ENCODE data around the gene GCNT3. TPM values are rescaled to one million over a fixed set of nuclear protein-coding genes. Genes with fewer than 3 reads are reported as not detected.
"Not testable (repeated sequence)": the region's sequence is repeated elsewhere in the genome, so short reads cannot be mapped to it uniquely, and the experiment has no call there.

Gene GCNT3
- total RNA-seq, 1 donor from 2014 or later, result not detected

DNA sequence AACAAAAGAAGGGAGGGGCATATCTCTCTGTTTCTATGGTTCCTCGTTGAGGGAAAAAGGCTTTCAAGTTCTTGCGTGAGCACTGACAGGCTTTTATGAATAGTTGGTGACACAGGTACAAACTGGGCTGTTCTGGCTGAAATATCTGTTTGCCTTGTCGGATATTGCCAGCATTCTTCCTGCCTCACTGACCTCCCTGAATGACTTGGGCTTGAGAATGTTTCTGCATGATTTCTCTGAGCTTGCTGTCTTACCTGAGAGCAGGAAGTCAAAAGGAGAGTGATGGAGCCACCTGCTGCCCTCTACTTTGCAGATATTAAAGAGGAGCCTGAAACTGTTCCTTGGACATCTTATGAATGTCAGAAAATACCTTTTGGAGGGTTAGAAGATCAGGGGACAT lies 4.8 kb downstream of the GCNT3 start:
- intact Hi-C loops (cut with micrococcal nuclease), result no loop called here

DNA sequence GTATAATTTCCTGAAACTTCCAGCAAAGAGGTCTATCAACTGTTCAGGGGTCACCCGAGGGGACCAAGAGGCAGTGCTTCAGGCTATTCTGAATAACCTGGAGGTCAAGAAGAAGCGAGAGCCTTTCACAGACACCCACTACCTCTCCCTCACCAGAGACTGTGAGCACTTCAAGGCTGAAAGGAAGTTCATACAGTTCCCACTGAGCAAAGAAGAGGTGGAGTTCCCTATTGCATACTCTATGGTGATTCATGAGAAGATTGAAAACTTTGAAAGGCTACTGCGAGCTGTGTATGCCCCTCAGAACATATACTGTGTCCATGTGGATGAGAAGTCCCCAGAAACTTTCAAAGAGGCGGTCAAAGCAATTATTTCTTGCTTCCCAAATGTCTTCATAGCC lies 6.8 kb downstream of the GCNT3 start:
- intact Hi-C loops (cut with micrococcal nuclease), result no loop called here

DNA sequence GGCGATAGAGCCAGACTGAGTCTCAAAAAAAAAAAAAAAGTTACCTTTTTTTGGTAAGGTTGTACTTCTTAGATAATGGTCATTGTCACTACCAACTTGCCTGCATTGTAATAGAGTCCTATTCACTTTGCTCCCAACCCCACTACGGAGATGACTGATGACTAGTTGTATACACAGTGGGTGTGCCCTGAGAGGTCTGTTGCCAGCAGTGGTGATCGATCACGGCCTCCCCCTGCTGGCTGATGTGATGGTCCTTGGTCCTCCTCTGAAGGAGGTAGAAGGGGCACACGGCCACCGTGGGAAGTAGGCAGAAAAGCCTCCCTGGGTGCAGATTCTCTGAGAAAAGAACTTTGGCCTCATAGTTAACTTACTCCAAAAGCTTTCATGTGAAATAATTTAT lies 10.7 kb downstream of the GCNT3 start:
- intact Hi-C loops (cut with micrococcal nuclease), result loop anchor here (1.0 kb wide), 1 partner anchor 90 kb away; no protein-coding TSS in a partner anchor

GRCh38 chr15:59632714-59633113 lies 21.1 kb downstream of the GCNT3 start:
- intact Hi-C loops (cut with micrococcal nuclease), result no loop called here

GRCh38 chr15:59636184-59636583 lies 24.6 kb downstream of the GCNT3 start:
- intact Hi-C loops (cut with micrococcal nuclease), result no loop called here

GRCh38 chr15:59637507-59637906 lies 25.9 kb downstream of the GCNT3 start:
- intact Hi-C loops (cut with micrococcal nuclease), result not testable (repeated sequence)

GRCh38 chr15:59642351-59642750 lies 30.8 kb downstream of the GCNT3 start:
- intact Hi-C loops (cut with micrococcal nuclease), result loop anchor here (5.0 kb wide), 1 partner anchor 110 kb away; no protein-coding TSS in a partner anchor

- intact Hi-C loops (cut with micrococcal nuclease), result loop anchor here (5.0 kb wide), 1 partner anchor 112 kb away; no protein-coding TSS in a partner anchor
These were observed 33.2 kb downstream of the GCNT3 start for GRCh38 chr15:59644756-59645155.

GRCh38 chr15:59645812-59646211 lies 34.2 kb downstream of the GCNT3 start:
- intact Hi-C loops (cut with micrococcal nuclease), result not testable (repeated sequence)

- intact Hi-C loops (cut with micrococcal nuclease), result no loop called here
These were observed 34.7 kb downstream of the GCNT3 start for GRCh38 chr15:59646277-59646676.

GRCh38 chr15:59647085-59647484 lies 35.5 kb downstream of the GCNT3 start:
- intact Hi-C loops (cut with micrococcal nuclease), result no loop called here

GRCh38 chr15:59649603-59650002 lies 38.0 kb downstream of the GCNT3 start:
- intact Hi-C loops (cut with micrococcal nuclease), result no loop called here

GRCh38 chr15:59654046-59654445 lies 42.5 kb downstream of the GCNT3 start:
- intact Hi-C loops (cut with micrococcal nuclease), result no loop called here

GRCh38 chr15:59656897-59657634 lies 45.5 kb downstream of the GCNT3 start, which contains the start of gene GTF2A2:
Gene GTF2A2, minus strand, starts transcription at chr15:59657515. Its CDS starts 5,238 bp downstream, at chr15:59652277.
- intact Hi-C loops (cut with micrococcal nuclease), result loop anchor here (1.0 kb wide), 1 partner anchor 31 kb away; no protein-coding TSS in a partner anchor

- intact Hi-C loops (cut with micrococcal nuclease), result loop anchor here (1.0 kb wide), 1 partner anchor 31 kb away; no protein-coding TSS in a partner anchor
These were observed 46.1 kb downstream of the GCNT3 start for GRCh38 chr15:59657635-59658125.

- intact Hi-C loops (cut with micrococcal nuclease), result no loop called here
These were observed 47.8 kb downstream of the GCNT3 start for GRCh38 chr15:59659366-59659765.

DNA sequence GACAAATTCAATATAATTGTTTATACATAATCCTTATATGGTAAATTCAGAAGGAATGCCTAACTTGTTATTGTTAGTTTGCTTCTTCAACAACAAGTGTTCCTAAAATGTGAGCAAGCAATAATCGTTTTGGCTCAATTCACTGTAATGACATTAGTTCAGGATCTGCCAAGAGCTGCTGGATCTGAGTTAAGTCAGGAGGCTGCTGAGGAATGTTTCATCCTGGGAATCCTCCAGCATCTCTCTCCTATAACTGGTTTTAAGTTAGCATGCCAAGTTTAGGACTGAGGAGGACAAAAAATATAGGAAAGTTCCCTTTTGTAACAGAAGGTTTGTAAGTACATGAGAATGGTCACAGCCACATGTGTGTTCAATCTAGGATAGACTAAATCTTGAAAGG lies 50.7 kb downstream of the GCNT3 start:
- intact Hi-C loops (cut with micrococcal nuclease), result no loop called here

GRCh38 chr15:59668556-59668955 lies 57.0 kb downstream of the GCNT3 start:
- intact Hi-C loops (cut with micrococcal nuclease), result no loop called here

Other genes starting within 250 kb of the GCNT3 start
- gene MYO1E, start 238.9 kb upstream of the GCNT3 start, total RNA-seq, result 39.0 and 45.5 TPM in 2 replicates
- gene FAM81A, start 173.6 kb upstream of the GCNT3 start, total RNA-seq, result 1.2 and 1.4 TPM in 2 replicates
- gene GTF2A2, start 45.7 kb downstream of the GCNT3 start, total RNA-seq, result 138 and 140 TPM in 2 replicates
- gene BNIP2, start 77.5 kb downstream of the GCNT3 start, total RNA-seq, result 68.7 and 76.0 TPM in 2 replicates

Data from T-helper 2 cell treated with Interferon-gamma antibody and Interleukin-4, amounts not matched to agents 100 ng/mL and 5 ng/mL, for 36 hours (primary cell).